Bronchial epithelial cell (primary cell): ENCODE data around the gene NEK1. TPM values are rescaled to one million over a fixed set of nuclear protein-coding genes. Genes with fewer than 3 reads are reported as not detected.

ENCODE experiments used
- DNase-seq: peaks from one replicate; pipeline ENCODE4 v3.0.0-alpha.2; 2010; ENCODE audit warnings: low read depth
- FAIRE-seq: peaks from 2 replicates; lab custom pipeline; 2011; peaks lifted over from hg19 to GRCh38; lab: Jason Lieb, UNC
- H3K27me3 ChIP-seq: 2 replicates; pipeline ENCODE4 v1.5.1; 2011; ENCODE audit warnings: low read length; ENCODE audit not compliant: control insufficient read depth, insufficient read depth
- H3K36me3 ChIP-seq: 2 replicates; pipeline ENCODE4 v1.5.1; 2011; ENCODE audit warnings: low read length; ENCODE audit not compliant: control insufficient read depth, insufficient read depth
- H3K4me3 ChIP-seq: 2 replicates; pipeline ENCODE4 v1.5.1; 2011; ENCODE audit warnings: mild to moderate bottlenecking, low read depth, low read length, control low read depth
- total RNA-seq: library from RNA; depleted of rRNA; stranded (reverse); fragments of >200 nt; gene quantifications from 2 replicates; pipeline ENCODE4 v1.2.1, GENCODE V29; 2014
- TF ChIP-seq, protein P1 (sequence below): IDR thresholded peaks from 2 replicates; pipeline ENCODE4 v1.5.1; 2011; ENCODE audit warnings: mild to moderate bottlenecking, moderate library complexity, low read length, control low read depth, inconsistent platforms; ENCODE audit not compliant: insufficient read depth, severe bottlenecking

NEK1 gene
- total RNA-seq, 1 donor from 2014 or later, result 6.1 TPM

DNA sequence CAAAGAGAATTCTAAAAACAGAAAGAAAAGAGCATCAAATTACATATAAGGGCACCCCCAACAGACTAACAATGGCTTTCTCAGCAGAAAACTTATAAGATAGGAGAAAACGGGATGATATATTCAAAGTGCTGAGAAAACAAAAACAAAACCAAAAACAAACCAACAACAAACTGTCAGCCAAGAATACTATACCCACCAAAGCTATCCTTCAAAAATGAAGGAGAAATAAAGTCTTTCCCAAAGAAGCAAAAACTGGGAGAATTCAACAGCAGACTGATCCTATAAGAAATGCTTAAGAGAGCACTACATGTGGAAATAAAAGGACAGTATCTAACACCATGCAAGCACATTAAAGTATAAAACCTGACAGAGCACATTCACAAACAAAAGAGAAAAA lies 168.6 kb downstream of the NEK1 start:
- no peak for FAIRE-seq

DNA sequence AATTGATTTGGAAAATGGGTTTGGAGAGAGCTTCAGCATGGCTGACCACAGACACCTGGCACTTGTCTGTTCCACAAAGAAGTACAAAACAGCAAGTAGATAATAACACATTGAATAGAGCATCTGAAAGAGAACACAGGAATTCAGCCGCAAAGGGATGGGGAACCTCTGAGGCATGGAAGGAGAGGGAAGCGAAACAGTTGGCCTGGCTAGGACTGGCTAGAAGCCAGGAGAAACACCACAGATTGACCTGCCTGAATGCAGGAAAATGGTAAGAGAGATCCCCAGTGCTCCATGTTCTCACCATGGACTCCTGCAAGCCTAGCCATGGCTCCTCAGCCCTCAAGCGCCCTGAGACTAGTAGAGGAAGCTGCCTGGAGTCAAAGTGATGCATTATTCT lies 171.9 kb downstream of the NEK1 start:
- Histone ChIP-seq H3K4me3 (no peak overlapping the region), H3K36me3 (no peaks in the 10 kb centered on the region), H3K27me3 (no peaks in the 10 kb centered on the region)
- DNase-seq (no peak), FAIRE-seq (no peak)
- TF ChIP-seq, protein P1, sequence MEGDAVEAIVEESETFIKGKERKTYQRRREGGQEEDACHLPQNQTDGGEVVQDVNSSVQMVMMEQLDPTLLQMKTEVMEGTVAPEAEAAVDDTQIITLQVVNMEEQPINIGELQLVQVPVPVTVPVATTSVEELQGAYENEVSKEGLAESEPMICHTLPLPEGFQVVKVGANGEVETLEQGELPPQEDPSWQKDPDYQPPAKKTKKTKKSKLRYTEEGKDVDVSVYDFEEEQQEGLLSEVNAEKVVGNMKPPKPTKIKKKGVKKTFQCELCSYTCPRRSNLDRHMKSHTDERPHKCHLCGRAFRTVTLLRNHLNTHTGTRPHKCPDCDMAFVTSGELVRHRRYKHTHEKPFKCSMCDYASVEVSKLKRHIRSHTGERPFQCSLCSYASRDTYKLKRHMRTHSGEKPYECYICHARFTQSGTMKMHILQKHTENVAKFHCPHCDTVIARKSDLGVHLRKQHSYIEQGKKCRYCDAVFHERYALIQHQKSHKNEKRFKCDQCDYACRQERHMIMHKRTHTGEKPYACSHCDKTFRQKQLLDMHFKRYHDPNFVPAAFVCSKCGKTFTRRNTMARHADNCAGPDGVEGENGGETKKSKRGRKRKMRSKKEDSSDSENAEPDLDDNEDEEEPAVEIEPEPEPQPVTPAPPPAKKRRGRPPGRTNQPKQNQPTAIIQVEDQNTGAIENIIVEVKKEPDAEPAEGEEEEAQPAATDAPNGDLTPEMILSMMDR, result no peak

More for the DNA sequence above, 168.6 kb downstream of the NEK1 start:
- no peak for DNase-seq
- H3K4me3 ChIP-seq, result no peak overlapping the region
- TF ChIP-seq, protein P1, result no peak
- H3K36me3 ChIP-seq, result no peaks in the 10 kb centered on the region
- H3K27me3 ChIP-seq, result no peaks in the 10 kb centered on the region

DNA sequence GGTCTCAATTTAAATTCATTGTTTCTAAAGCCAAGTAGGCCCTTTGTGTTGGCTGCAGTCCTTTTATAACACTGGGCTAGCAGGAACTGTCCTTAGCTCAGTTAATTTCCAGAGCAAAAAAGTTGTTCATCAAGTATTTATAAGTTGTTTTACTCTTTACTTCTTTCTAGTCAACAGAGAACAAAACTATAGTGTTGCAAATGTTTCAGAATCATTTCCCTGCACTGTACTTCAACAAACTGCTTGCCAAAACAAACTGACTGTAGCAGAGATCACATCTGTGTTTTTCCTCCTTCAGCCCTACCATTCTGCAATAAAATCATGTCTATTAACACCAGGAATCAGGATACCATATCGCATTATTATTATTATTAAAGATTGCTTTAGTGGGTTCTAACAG lies 173.1 kb downstream of the NEK1 start:
- TF ChIP-seq, protein P1, result no peak
- Histone ChIP-seq H3K36me3 (no peaks in the 10 kb centered on the region), H3K27me3 (no peaks in the 10 kb centered on the region), H3K4me3 (no peak overlapping the region)
- FAIRE-seq, result no peak
- DNase-seq, result no peak

DNA sequence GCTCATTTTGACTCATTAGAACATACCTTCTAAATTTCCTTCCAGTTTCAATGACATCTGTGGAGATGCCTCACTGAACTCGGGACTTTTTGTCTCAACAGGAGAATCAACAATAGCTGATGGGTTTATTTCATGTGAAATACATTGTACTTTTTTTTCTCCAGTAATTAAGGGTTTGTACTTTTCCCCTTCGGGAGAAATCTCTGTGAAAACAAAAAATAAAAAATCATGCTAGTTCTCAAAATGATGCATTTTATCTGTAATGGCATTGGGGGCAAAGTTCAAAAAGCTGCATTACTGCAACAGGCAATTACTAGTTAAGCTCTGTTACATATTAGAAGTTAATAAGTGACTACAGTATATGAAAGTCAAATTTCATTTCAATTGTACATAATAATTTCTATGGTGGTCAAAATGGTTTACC lies 174.3 kb downstream of the NEK1 start:
- H3K36me3 ChIP-seq, result no peaks in the 10 kb centered on the region
- H3K27me3 ChIP-seq, result no peaks in the 10 kb centered on the region
- H3K4me3 ChIP-seq, result no peak overlapping the region
- TF ChIP-seq, protein P1, result no peak
- DNase-seq, result no peak
- FAIRE-seq, result no peak

DNA sequence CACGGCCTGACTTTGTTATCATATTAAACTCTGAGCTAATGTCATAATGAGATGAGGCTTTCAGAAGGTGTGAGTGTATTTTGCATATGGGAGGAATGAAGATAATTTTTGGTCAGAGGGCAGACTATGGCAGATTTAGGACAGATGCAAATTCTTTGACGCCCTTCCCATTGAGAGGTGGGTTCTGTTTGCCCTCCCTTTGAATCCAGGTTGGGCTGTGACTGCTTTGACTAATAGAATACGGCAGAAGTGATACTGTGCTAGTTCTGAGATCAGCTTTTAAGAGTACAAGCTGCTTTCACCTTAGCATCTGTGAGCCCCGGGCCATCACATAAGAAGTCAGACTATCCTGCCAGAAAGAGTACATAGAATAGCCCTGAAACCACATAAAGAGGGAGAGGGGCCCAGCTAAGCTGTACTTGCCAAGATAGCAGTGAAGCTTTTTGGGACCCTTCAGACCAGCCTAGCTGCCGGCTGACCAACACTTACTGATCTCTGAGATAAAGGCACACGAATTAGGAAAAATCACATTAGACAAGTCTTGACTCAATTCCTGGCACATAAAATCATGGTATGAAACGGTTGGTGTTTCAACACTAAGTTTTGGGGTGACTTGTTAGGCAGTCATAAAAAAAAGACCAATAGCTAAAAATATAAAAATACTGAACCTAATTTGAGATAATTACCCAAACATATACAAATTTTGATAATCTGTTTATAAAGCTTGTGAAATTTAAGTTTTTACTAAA lies 174.9 kb downstream of the NEK1 start:
- no peaks in the 10 kb centered on the region for H3K36me3 ChIP-seq

More for the DNA sequence above, 174.9 kb downstream of the NEK1 start:
- TF ChIP-seq, protein P1, result no peak
- no peaks in the 10 kb centered on the region for H3K27me3 ChIP-seq
- H3K4me3 ChIP-seq, result no peak overlapping the region
- FAIRE-seq, result no peak
- no peak for DNase-seq
